GM10248 (cell line): ENCODE results near the gene RNU5D-1.

ENCODE experiments used
- CTCF ChIA-PET: fragments of 300-600 bp; sonication (Branson Sonifier 250); formaldehyde crosslinking; extraction: SDS; loops from one replicate; lab custom pipeline; 2021; ENCODE audit warnings: antibody characterized with exemption; lab: Yijun Ruan, JAX
- POLR2A ChIA-PET: fragments of 350-650 bp; sonication (Branson Sonifier 250); formaldehyde crosslinking; extraction: SDS; loops from one replicate; lab custom pipeline; 2020; ENCODE audit warnings: antibody characterized with exemption; lab: Yijun Ruan, JAX
- DNase-seq: peaks from one replicate; pipeline ENCODE4 v3.0.0; 2012; ENCODE audit errors: extremely low spot score
- TF ChIP-seq, protein P1 (sequence below): IDR thresholded peaks from 2 replicates; pipeline ENCODE4 v1.5.1; 2012; ENCODE audit warnings: mild to moderate bottlenecking, low read depth; ENCODE audit errors: extremely low read depth, missing control alignments, control extremely low read depth

The RNU5D-1 gene

DNA sequence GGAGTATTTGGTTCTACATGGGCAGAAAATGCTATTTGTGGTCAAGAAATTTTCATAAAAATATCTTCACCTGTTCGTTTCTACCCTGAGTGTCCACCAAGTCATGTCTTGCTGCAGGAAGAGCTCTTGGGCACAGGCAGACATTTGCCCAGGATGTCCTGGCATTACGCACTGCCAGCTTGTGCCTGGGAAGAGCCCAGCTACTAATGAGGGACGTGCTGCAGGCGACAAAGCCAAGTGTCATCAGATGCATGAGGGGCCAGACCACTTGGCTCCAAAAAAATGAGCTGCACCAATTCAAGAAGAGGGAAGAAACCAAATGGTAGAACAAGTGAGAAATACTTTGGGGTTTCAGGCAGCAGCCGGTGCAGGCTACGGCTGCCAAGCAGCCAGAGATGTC lies 12.9 kb downstream of the RNU5D-1 start:
- no peak for DNase-seq
- CTCF ChIA-PET = interaction anchor here (1.0 to 9.2 kb wide), 13 partner anchors 9 to 75 kb away, joined by 3 to 69 read pairs (median 3); partner anchors contain the start of gene RNU5D-1
- POLR2A ChIA-PET = interaction anchor here (0.7 to 1.5 kb wide), 2 partner anchors 11 to 101 kb away, joined by 6 to 9 read pairs; no protein-coding TSS in a partner anchor
- TF ChIP-seq, protein P1, sequence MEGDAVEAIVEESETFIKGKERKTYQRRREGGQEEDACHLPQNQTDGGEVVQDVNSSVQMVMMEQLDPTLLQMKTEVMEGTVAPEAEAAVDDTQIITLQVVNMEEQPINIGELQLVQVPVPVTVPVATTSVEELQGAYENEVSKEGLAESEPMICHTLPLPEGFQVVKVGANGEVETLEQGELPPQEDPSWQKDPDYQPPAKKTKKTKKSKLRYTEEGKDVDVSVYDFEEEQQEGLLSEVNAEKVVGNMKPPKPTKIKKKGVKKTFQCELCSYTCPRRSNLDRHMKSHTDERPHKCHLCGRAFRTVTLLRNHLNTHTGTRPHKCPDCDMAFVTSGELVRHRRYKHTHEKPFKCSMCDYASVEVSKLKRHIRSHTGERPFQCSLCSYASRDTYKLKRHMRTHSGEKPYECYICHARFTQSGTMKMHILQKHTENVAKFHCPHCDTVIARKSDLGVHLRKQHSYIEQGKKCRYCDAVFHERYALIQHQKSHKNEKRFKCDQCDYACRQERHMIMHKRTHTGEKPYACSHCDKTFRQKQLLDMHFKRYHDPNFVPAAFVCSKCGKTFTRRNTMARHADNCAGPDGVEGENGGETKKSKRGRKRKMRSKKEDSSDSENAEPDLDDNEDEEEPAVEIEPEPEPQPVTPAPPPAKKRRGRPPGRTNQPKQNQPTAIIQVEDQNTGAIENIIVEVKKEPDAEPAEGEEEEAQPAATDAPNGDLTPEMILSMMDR = no peak

DNA sequence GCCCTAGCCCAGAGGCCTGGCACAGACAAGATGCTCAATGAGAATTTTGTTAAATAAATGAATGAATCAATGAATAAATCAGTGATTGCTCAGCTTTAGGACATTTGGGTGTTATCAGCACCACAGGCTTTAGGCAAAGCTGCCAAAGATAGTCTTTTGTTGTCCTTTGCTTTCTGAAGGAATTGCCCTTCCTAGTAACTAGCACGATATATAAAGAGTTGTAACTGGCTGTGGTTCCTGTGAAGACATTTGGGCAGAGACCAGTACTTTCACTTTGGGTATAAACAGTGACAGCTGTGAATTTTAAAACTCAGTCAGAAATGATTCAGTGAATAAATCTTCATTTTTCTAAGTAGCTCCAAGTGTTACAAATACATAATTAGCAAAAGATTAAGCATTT lies 13.3 kb downstream of the RNU5D-1 start:
- DNase-seq = no peak
- POLR2A ChIA-PET = interaction anchor here (0.8 kb wide), 1 partner anchor 586 kb away, joined by 4 read pairs; no protein-coding TSS in a partner anchor
- CTCF ChIA-PET = interaction anchor here (1.0 to 9.2 kb wide), 14 partner anchors 9 to 586 kb away, joined by 3 to 69 read pairs (median 4); partner anchors contain the start of gene RNU5D-1

DNA sequence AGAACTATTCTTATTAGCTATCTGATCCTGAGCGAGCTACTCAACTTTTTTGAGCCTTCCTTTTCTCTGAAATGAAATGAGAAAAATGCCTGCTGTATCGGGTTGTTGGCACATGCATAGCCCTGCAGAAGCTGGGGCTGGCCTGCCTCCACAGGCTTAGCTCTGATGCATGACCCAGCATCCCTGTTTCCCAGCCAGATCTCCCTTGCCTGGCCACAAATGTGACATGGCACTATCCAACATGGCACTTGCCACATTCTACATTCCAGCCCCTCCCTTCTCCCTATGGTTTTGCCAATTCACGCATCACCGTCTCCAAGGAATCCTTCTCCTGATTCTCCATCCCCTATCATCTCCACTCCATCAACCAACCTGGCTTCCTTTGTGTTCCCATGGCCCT lies 13.8 kb downstream of the RNU5D-1 start:
- CTCF ChIA-PET = interaction anchor here (1.1 to 9.2 kb wide), 12 partner anchors 8 to 586 kb away, joined by 3 to 69 read pairs (median 4); partner anchors contain the start of gene RNU5D-1
- POLR2A ChIA-PET = interaction anchor here (0.8 kb wide), 1 partner anchor 586 kb away, joined by 4 read pairs; no protein-coding TSS in a partner anchor
- TF ChIP-seq, protein P1 = no peak
- no peak for DNase-seq

More for the DNA sequence above, 13.3 kb downstream of the RNU5D-1 start:
- TF ChIP-seq, protein P1 = no peak

DNA sequence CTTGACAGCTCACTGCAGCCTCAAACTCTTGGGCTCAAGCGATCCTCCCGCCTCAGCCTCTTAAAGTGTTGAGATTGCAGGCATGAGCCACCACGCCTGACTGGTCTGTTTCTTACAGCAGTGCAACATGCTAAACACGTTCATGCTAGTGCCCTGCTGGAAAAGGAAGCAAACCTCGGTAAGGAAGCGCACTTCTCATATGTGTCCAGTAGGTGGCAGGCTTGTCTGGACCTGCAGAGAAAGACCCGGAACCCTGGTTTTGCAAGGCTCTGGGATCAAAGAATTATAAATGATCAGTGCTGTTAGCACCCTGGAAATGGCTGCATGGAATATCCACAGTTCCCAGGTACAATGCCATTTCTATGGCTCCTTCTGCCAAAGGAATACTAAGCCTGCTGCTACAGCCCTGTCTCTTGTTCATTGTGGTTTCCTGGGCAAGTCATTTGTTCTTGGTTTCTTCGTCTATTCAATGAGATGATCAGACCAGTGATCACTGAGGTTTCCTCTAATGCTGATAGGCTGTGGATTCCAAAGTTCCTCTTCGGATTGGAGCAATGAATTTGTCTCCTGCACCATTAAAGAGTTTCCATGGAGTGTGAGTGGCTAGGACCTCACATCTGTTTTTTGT lies 15.9 kb downstream of the RNU5D-1 start:
- CTCF ChIA-PET = interaction anchor here (0.7 to 9.2 kb wide), 8 partner anchors 9 to 588 kb away, joined by 3 to 69 read pairs (median 4); partner anchors contain the start of gene RNU5D-1
- POLR2A ChIA-PET = no interaction called here
- DNase-seq = peak; percentile 77
- TF ChIP-seq, protein P1 = peak; percentile 87

DNA sequence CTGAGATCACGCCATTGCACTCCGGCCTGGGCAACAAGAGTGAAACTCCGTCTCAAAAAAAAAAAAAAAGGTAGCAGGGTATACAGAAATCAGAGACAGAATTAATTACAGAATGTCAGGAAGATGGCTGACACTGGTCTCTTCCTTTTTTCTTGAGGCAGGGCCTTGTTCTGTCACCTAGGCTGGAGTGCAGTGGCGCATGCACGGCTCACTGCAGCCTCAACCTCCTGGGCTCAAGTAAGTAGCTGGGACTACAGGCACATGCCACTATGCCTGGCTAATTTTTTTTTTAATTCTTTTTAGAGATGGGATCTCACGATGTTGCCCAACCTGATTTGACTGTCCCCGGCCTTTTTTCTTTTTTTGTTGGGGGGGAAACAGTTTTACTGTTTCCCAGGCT lies 16.4 kb downstream of the RNU5D-1 start:
- TF ChIP-seq, protein P1 = no peak
- ChIA-PET CTCF (interaction anchor here (0.7 to 9.2 kb wide), 7 partner anchors 8 to 589 kb away, joined by 3 to 69 read pairs (median 5); partner anchors contain the start of gene RNU5D-1), POLR2A (no interaction called here)
- no peak for DNase-seq

DNA sequence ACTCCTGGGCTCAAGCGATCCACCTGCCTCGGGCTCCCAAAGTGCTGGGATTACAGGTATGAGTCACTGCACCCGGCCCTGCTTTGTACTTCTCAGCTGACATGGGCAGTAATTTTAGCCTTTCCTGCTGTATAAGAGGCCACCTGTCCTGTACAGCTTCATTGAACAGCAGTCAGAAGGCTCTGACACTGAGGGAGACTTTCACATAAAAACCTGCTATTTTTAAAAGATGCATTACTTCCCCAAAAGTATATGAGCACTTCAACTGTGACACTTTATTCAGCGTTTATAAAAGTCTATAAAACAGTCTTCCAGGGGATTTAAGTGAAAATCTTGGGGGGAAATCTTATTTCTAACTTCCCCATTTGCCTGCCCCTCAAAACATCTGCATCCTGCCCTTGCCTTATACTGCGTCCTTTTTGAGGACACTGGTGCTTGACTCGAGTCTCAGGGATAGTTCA lies 17.6 kb downstream of the RNU5D-1 start:
- CTCF ChIA-PET = interaction anchor here (0.7 to 9.2 kb wide), 9 partner anchors 8 to 590 kb away, joined by 3 to 69 read pairs (median 4); partner anchors contain the start of genes PLK3 and RNU5D-1
- TF ChIP-seq, protein P1 = no peak
- DNase-seq = peak; percentile 50
- POLR2A ChIA-PET = interaction anchor here (1.1 to 3.2 kb wide), 3 partner anchors 8 to 106 kb away, joined by 3 to 20 read pairs (median 9); partner anchors contain the start of gene PLK3
